ENCODE data around the gene ZNF185.

Gene ZNF185

GRCh38 chrX:152917656-152918579 lies 20.1 kb downstream of the ZNF185 start:
- DNase-seq (ENCODE audit: low read depth, low spot score): no peak

GRCh38 chrX:152918707-152919106 lies 20.8 kb downstream of the ZNF185 start:
- DNase-seq (ENCODE audit: low read depth, low spot score): no peak

- no peak for DNase-seq (ENCODE audit: low read depth, low spot score)
These were observed 25.7 kb downstream of the ZNF185 start for GRCh38 chrX:152923599-152923998.

GRCh38 chrX:152925835-152926234 lies 28.0 kb downstream of the ZNF185 start:
- no peak for DNase-seq (ENCODE audit: low read depth, low spot score)

GRCh38 chrX:152926279-152926678 lies 28.4 kb downstream of the ZNF185 start:
- DNase-seq (ENCODE audit: low read depth, low spot score): no peak

- DNase-seq (ENCODE audit: low read depth, low spot score): no peak
These were observed 29.1 kb downstream of the ZNF185 start for GRCh38 chrX:152926923-152927322.

GRCh38 chrX:152927858-152928760 lies 30.2 kb downstream of the ZNF185 start:
- DNase-seq (ENCODE audit: low read depth, low spot score): no peak

GRCh38 chrX:152928761-152929400 lies 31.0 kb downstream of the ZNF185 start:
- DNase-seq (ENCODE audit: low read depth, low spot score): no peak

GRCh38 chrX:152929898-152930297 lies 32.0 kb downstream of the ZNF185 start:
- no peak for DNase-seq (ENCODE audit: low read depth, low spot score)

- DNase-seq (ENCODE audit: low read depth, low spot score): no peak
These were observed 32.6 kb downstream of the ZNF185 start for GRCh38 chrX:152930516-152930915.

- DNase-seq (ENCODE audit: low read depth, low spot score): no peak
These were observed 34.3 kb downstream of the ZNF185 start for GRCh38 chrX:152932144-152932543.

- DNase-seq (ENCODE audit: low read depth, low spot score): no peak
These were observed 34.8 kb downstream of the ZNF185 start for GRCh38 chrX:152932598-152933175.

GRCh38 chrX:152936306-152936705 lies 38.4 kb downstream of the ZNF185 start:
- DNase-seq (ENCODE audit: low read depth, low spot score): no peak

- DNase-seq (ENCODE audit: low read depth, low spot score): no peak
These were observed 39.4 kb downstream of the ZNF185 start for GRCh38 chrX:152937236-152937635.

GRCh38 chrX:152941328-152942076 lies 43.6 kb downstream of the ZNF185 start:
- peak; percentile 83 for DNase-seq (ENCODE audit: low read depth, low spot score)

GRCh38 chrX:152942077-152942442 lies 44.2 kb downstream of the ZNF185 start:
- no peak for DNase-seq (ENCODE audit: low read depth, low spot score)

- no peak for DNase-seq (ENCODE audit: low read depth, low spot score)
These were observed 46.0 kb downstream of the ZNF185 start for GRCh38 chrX:152943826-152944225.

GRCh38 chrX:152945021-152945979 lies 47.4 kb downstream of the ZNF185 start:
- DNase-seq (ENCODE audit: low read depth, low spot score): no peak

- no peak for DNase-seq (ENCODE audit: low read depth, low spot score)
These were observed 48.8 kb downstream of the ZNF185 start for GRCh38 chrX:152946681-152947080.
